H9 (cell line): Measurements from ENCODE around the gene FIBP. TPM values are rescaled to one million over a fixed set of nuclear protein-coding genes. Genes with fewer than 3 reads are reported as not detected.

Experiments used
- DNase-seq: peaks from one replicate; pipeline ENCODE4 v3.0.0-alpha.2; 2017
- H2AFZ ChIP-seq: one replicate; pipeline ENCODE4 v1.6.1; 2013; ENCODE audit warnings: mild to moderate bottlenecking, low read length, control low read depth, moderate library complexity
- H2AK5ac ChIP-seq: 2 replicates; pipeline ENCODE4 v1.6.1; 2013; ENCODE audit warnings: low read length, control low read depth, mixed read lengths; ENCODE audit not compliant: insufficient read length
- H2BK120ac ChIP-seq: one replicate; pipeline ENCODE4 v1.6.1; 2013; ENCODE audit warnings: low read depth, mild to moderate bottlenecking, low read length, control low read depth, inconsistent platforms; ENCODE audit not compliant: poor library complexity, severe bottlenecking
- H2BK12ac ChIP-seq: 2 replicates; pipeline ENCODE4 v1.6.1; 2013; ENCODE audit warnings: low read length, control low read depth, mixed read lengths, low read depth; ENCODE audit not compliant: insufficient read length
- H2BK15ac ChIP-seq: 2 replicates; pipeline ENCODE4 v1.6.1; 2013; ENCODE audit warnings: low read depth, low read length, control low read depth
- H2BK20ac ChIP-seq: one replicate; pipeline ENCODE4 v1.6.1; 2013; ENCODE audit warnings: low read depth, mild to moderate bottlenecking, low read length, control low read depth, inconsistent platforms; ENCODE audit not compliant: poor library complexity, severe bottlenecking
- H2BK5ac ChIP-seq: 2 replicates; pipeline ENCODE4 v1.6.1; 2013; ENCODE audit warnings: low read length, control low read depth, mixed read lengths; ENCODE audit not compliant: insufficient read length
- H3K14ac ChIP-seq: 2 replicates; pipeline ENCODE4 v1.6.1; 2013; ENCODE audit warnings: low read length, control low read depth; ENCODE audit not compliant: insufficient read depth
- H3K18ac ChIP-seq: 2 replicates; pipeline ENCODE4 v1.6.1; 2013; ENCODE audit warnings: low read depth, mild to moderate bottlenecking, mixed read lengths, low read length, control low read depth; ENCODE audit not compliant: insufficient read length
- H3K23ac ChIP-seq: 2 replicates; pipeline ENCODE4 v1.6.1; 2013; ENCODE audit warnings: low read length, control low read depth, mixed read lengths, low read depth; ENCODE audit not compliant: insufficient read length
- H3K23me2 ChIP-seq: 2 replicates; pipeline ENCODE4 v1.6.1; 2013; ENCODE audit warnings: low read depth, mild to moderate bottlenecking, mixed read lengths, low read length, control low read depth; ENCODE audit not compliant: insufficient read length, poor library complexity, severe bottlenecking
- H3K27ac ChIP-seq: 2 replicates; pipeline ENCODE4 v1.5.1; 2013; ENCODE audit warnings: low read length, control low read depth, mixed read lengths, low read depth; ENCODE audit not compliant: insufficient read length
- H3K27me3 ChIP-seq: 2 replicates; pipeline ENCODE4 v1.6.1; 2013; ENCODE audit warnings: low read length, control low read depth, inconsistent platforms; ENCODE audit not compliant: insufficient read depth
- H3K4ac ChIP-seq: 2 replicates; pipeline ENCODE4 v1.6.1; 2013; ENCODE audit warnings: low read depth, mild to moderate bottlenecking, control low read depth, inconsistent platforms, low read length, moderate library complexity
- H3K4me1 ChIP-seq: 2 replicates; pipeline ENCODE4 v1.6.1; 2013; ENCODE audit warnings: low read length, control low read depth, inconsistent platforms; ENCODE audit not compliant: insufficient read depth
- H3K4me2 ChIP-seq: 2 replicates; pipeline ENCODE4 v1.6.1; 2013; ENCODE audit warnings: low read length, control low read depth, mixed read lengths; ENCODE audit not compliant: insufficient read length, insufficient read depth
- H3K56ac ChIP-seq: 2 replicates; pipeline ENCODE4 v1.6.1; 2013; ENCODE audit warnings: low read depth, mild to moderate bottlenecking, mixed read lengths, low read length, control low read depth; ENCODE audit not compliant: insufficient read length
- H3K79me1 ChIP-seq: 2 replicates; pipeline ENCODE4 v1.6.1; 2013; ENCODE audit warnings: low read depth, mild to moderate bottlenecking, moderate library complexity, low read length, control low read depth, inconsistent platforms; ENCODE audit not compliant: insufficient read depth, poor library complexity, severe bottlenecking
- H3K79me2 ChIP-seq: 2 replicates; pipeline ENCODE4 v1.6.1; 2013; ENCODE audit warnings: low read length, control low read depth, inconsistent platforms; ENCODE audit not compliant: insufficient read depth
- H3K9ac ChIP-seq: 2 replicates; pipeline ENCODE4 v1.6.1; 2013; ENCODE audit warnings: low read length, control low read depth, mixed read lengths; ENCODE audit not compliant: insufficient read length; ENCODE audit errors: extremely low read depth
- H3K9me3 ChIP-seq: one replicate; pipeline ENCODE4 v1.6.1; 2013; ENCODE audit warnings: low read depth, low read length, inconsistent platforms; ENCODE audit not compliant: control insufficient read depth
- H3T11ph ChIP-seq: one replicate; pipeline ENCODE4 v1.6.1; 2013; ENCODE audit warnings: mild to moderate bottlenecking, low read length, control low read depth, inconsistent platforms
- H4K20me1 ChIP-seq: one replicate; pipeline ENCODE4 v1.6.1; 2013; ENCODE audit not compliant: control insufficient read depth, insufficient read length, insufficient read depth
- H4K5ac ChIP-seq: 2 replicates; pipeline ENCODE4 v1.6.1; 2013; ENCODE audit warnings: low read depth, mild to moderate bottlenecking, mixed read lengths, low read length, control low read depth; ENCODE audit not compliant: insufficient read length
- H4K8ac ChIP-seq: replicated peaks from 2 replicates; pipeline ENCODE4 v1.6.1; 2013; ENCODE audit warnings: low read length, control low read depth, mixed read lengths, low read depth; ENCODE audit not compliant: insufficient read length
- H4K91ac ChIP-seq: 2 replicates; pipeline ENCODE4 v1.6.1; 2013; ENCODE audit warnings: low read depth, mild to moderate bottlenecking, moderate library complexity, mixed read lengths, low read length, control low read depth; ENCODE audit not compliant: insufficient read length
- H3K27ac Mint-ChIP-seq, 3 experiments: 2 replicates in 2 of 3; 3 replicates in 1 of 3; pipeline ENCODE4 v1.8.0; 2020 to 2021; ENCODE audit warnings: mixed read lengths in 3 of 3, mild to moderate bottlenecking in 1 of 3, moderate library complexity in 1 of 3
- H3K27me3 Mint-ChIP-seq: 2 replicates; pipeline ENCODE4 v1.8.0; 2021; ENCODE audit warnings: low read depth, mild to moderate bottlenecking, moderate library complexity, mixed read lengths
- H3K36me3 Mint-ChIP-seq, 3 experiments: 2 replicates in 2 of 3; 3 replicates in 1 of 3; pipeline ENCODE4 v1.8.0; 2020 to 2021; ENCODE audit warnings: low read depth in 3 of 3, mixed read lengths in 3 of 3; ENCODE audit not compliant: insufficient read depth in 1 of 3
- H3K4me1 Mint-ChIP-seq, 2 experiments: 2 replicates each; pipeline ENCODE4 v1.8.0; 2020; ENCODE audit warnings: mixed read lengths in 2 of 2
- H3K4me3 Mint-ChIP-seq, 2 experiments: 2 replicates in 1 of 2; 3 replicates in 1 of 2; pipeline ENCODE4 v1.8.0; 2020 to 2021; ENCODE audit warnings: mild to moderate bottlenecking in 2 of 2, mixed read lengths in 2 of 2, moderate library complexity in 1 of 2
- H3K9me3 Mint-ChIP-seq, 2 experiments: 2 replicates in 1 of 2; 3 replicates in 1 of 2; pipeline ENCODE4 v1.8.0; 2020; ENCODE audit warnings: mild to moderate bottlenecking in 2 of 2, mixed read lengths in 2 of 2, moderate library complexity in 1 of 2
- CTCF ChIP-seq: fragments of 200-600 bp; sonication (generic); conservative IDR thresholded peaks from 3 replicates; pipeline ENCODE4 v1.8.0; 2021; ENCODE audit warnings: antibody characterized with exemption, mild to moderate bottlenecking
- WGBS: extraction: QIAGEN DNeasy Blood & Tissue Kit; methylation state at CpG from one replicate; pipeline ENCODE4 v1.1.7; 2013; ENCODE audit warnings: missing lambda C conversion rate, low lambda C conversion rate, mixed read lengths; ENCODE audit not compliant: insufficient read length; ENCODE audit errors: extremely low coverage; 5-methylcytosine and 5-hydroxymethylcytosine counted together
- total RNA-seq: library from RNA; stranded (reverse); gene quantifications from 2 replicates; pipeline ENCODE4 v1.2.1, GENCODE V29; 2021

Gene FIBP
- total RNA-seq, 1 experiment from 2014 or later: 87.0 TPM

- Histone ChIP-seq H2AFZ (no peak overlapping the region), H3K14ac (no peak overlapping the region), H4K91ac (no peak overlapping the region), H3K4me1 (no peaks in the 10 kb centered on the region), H4K8ac (no peak overlapping the region), H4K20me1 (no peaks in the 10 kb centered on the region), H3K27ac (no peak overlapping the region), H3K9me3 (no peaks in the 10 kb centered on the region), H3K4ac (no peak overlapping the region), H2BK120ac (no peak overlapping the region), H3K23ac (no peak overlapping the region), H2BK5ac (no peak overlapping the region), H3K27me3 (no peaks in the 10 kb centered on the region), H2BK20ac (no peak overlapping the region), H3T11ph (no peak overlapping the region), H3K56ac (no peak overlapping the region), H3K23me2 (no peaks in the 10 kb centered on the region), H3K79me2 (no peaks in the 10 kb centered on the region), H3K4me2 (no peak overlapping the region), H2BK12ac (no peak overlapping the region), H2BK15ac (no peak overlapping the region), H3K9ac (no peak overlapping the region), H4K5ac (no peak overlapping the region), H3K18ac (no peak overlapping the region), H3K79me1 (no peaks in the 10 kb centered on the region), H2AK5ac (no peak overlapping the region)
- DNase-seq: no peak
- no peak for TF ChIP-seq CTCF
- H3K4me3 Mint-ChIP-seq: no peak overlapping the region
- no CpG with 5 or more reads among the region's 6 CpGs for WGBS
- no peaks in the 10 kb centered on the region for H3K27me3 Mint-ChIP-seq
- peaks cover 10 to 36% of the 10 kb centered on the region in 2 experiments for H3K4me1 Mint-ChIP-seq
- no peaks in the 10 kb centered on the region for H3K36me3 Mint-ChIP-seq
- H3K9me3 Mint-ChIP-seq: no peaks in the 10 kb centered on the region
- peak overlapping the region in 1 of 3 experiments; percentile 74; a peak in 3 of 7 replicates for H3K27ac Mint-ChIP-seq
Measured at GRCh38 chr11:65928667-65929066, 40.4 kb upstream of the FIBP start.
